Neuronal stem cell (in vitro differentiated cells): ENCODE results near the gene CDK11B.

ENCODE experiments used
- DNase-seq: peaks from one replicate; pipeline ENCODE4 v3.0.0-alpha.2; 2013; ENCODE audit warnings: low spot score
- H2AFZ ChIP-seq: one replicate; pipeline ENCODE4 v1.6.1; 2013; ENCODE audit warnings: mild to moderate bottlenecking, low read length, inconsistent platforms
- H2AK5ac ChIP-seq: 2 replicates; pipeline ENCODE4 v1.6.1; 2013; ENCODE audit warnings: low read depth, mild to moderate bottlenecking, inconsistent platforms, low read length, moderate library complexity, mixed read lengths
- H2BK120ac ChIP-seq: 2 replicates; pipeline ENCODE4 v1.6.1; 2013; ENCODE audit warnings: low read depth, mild to moderate bottlenecking, inconsistent platforms, low read length, moderate library complexity, mixed read lengths
- H2BK12ac ChIP-seq: one replicate; pipeline ENCODE4 v1.6.1; 2013; ENCODE audit warnings: low read length, inconsistent platforms
- H2BK15ac ChIP-seq: 2 replicates; pipeline ENCODE4 v1.6.1; 2013; ENCODE audit warnings: mild to moderate bottlenecking, low read length, inconsistent platforms, mixed read lengths
- H2BK5ac ChIP-seq: one replicate; pipeline ENCODE4 v1.6.1; 2013; ENCODE audit warnings: inconsistent platforms, mild to moderate bottlenecking, low read length, moderate library complexity
- H3K14ac ChIP-seq: one replicate; pipeline ENCODE4 v1.6.1; 2013; ENCODE audit warnings: low read length, inconsistent platforms
- H3K18ac ChIP-seq: 2 replicates; pipeline ENCODE4 v1.6.1; 2013; ENCODE audit warnings: low read length, inconsistent platforms
- H3K23ac ChIP-seq: 2 replicates; pipeline ENCODE4 v1.6.1; 2013; ENCODE audit warnings: low read depth, mild to moderate bottlenecking, mixed read lengths, low read length, inconsistent platforms; ENCODE audit not compliant: poor library complexity
- H3K27ac ChIP-seq: replicated peaks from 3 replicates; pipeline ENCODE4 v1.5.1; 2013; ENCODE audit warnings: low read length, inconsistent platforms
- H3K27me3 ChIP-seq, 3 experiments: 2 replicates each; pipeline ENCODE4 v1.6.1; 2013; ENCODE audit warnings: low read length in 3 of 3, mild to moderate bottlenecking in 2 of 3, inconsistent platforms in 1 of 3, low read depth in 1 of 3, mixed read lengths in 1 of 3, moderate library complexity in 1 of 3; ENCODE audit not compliant: control insufficient read depth in 3 of 3, insufficient read depth in 3 of 3
- H3K36me3 ChIP-seq, 2 donors: replicated peaks in 1 of 2; 2 replicates each; pipeline ENCODE4 v1.6.1; 2013; ENCODE audit warnings: low read length in 2 of 2; ENCODE audit not compliant: control insufficient read depth in 2 of 2, insufficient read depth in 2 of 2
- H3K4ac ChIP-seq: 2 replicates; pipeline ENCODE4 v1.6.1; 2013; ENCODE audit warnings: inconsistent platforms, mild to moderate bottlenecking, low read length, moderate library complexity
- H3K4me1 ChIP-seq, 2 donors: 1 replicate in 1 of 2; 2 replicates in 1 of 2; pipeline ENCODE4 v1.6.1; 2013; ENCODE audit warnings: low read length in 2 of 2, low read depth in 1 of 2; ENCODE audit not compliant: control insufficient read depth in 2 of 2, insufficient read depth in 1 of 2
- H3K4me2 ChIP-seq: one replicate; pipeline ENCODE4 v1.6.1; 2013; ENCODE audit warnings: mild to moderate bottlenecking, low read length, inconsistent platforms; ENCODE audit not compliant: insufficient read depth, poor library complexity, severe bottlenecking
- H3K4me3 ChIP-seq, 2 donors: 2 replicates each; pipeline ENCODE4 v1.5.1; 2013; ENCODE audit warnings: low read length in 2 of 2, mild to moderate bottlenecking in 2 of 2, inconsistent platforms in 1 of 2, moderate library complexity in 1 of 2
- H3K79me1 ChIP-seq: one replicate; pipeline ENCODE4 v1.6.1; 2013; ENCODE audit warnings: low read depth, mild to moderate bottlenecking, inconsistent platforms, low read length, moderate library complexity
- H3K9ac ChIP-seq: one replicate; pipeline ENCODE4 v1.6.1; 2013; ENCODE audit warnings: mild to moderate bottlenecking, low read depth, low read length, inconsistent platforms; ENCODE audit not compliant: poor library complexity
- H3K9me3 ChIP-seq, 2 donors: replicated peaks in 1 of 2; 2 replicates each; pipeline versions ENCODE3 to v1.6.1; 2013; ENCODE audit warnings: low read length in 2 of 2, mild to moderate bottlenecking in 2 of 2, inconsistent platforms in 1 of 2, low read depth in 1 of 2, mixed read lengths in 1 of 2, moderate library complexity in 1 of 2; ENCODE audit not compliant: control insufficient read depth in 2 of 2, insufficient read depth in 1 of 2
- H4K8ac ChIP-seq: one replicate; pipeline ENCODE4 v1.6.1; 2013; ENCODE audit warnings: low read depth, mild to moderate bottlenecking, inconsistent platforms, low read length, moderate library complexity
- H4K91ac ChIP-seq: one replicate; pipeline ENCODE4 v1.6.1; 2013; ENCODE audit warnings: low read length, low read depth, mild to moderate bottlenecking, inconsistent platforms; ENCODE audit not compliant: poor library complexity
- WGBS, 2 donors: extraction: QIAGEN DNeasy Blood & Tissue Kit; methylation state at CpG; one replicate each; pipeline ENCODE4 v1.1.7; 2013; ENCODE audit warnings: missing lambda C conversion rate in 2 of 2, mixed read lengths in 1 of 2; ENCODE audit not compliant: insufficient read length in 2 of 2, insufficient replicate concordance in 1 of 2; ENCODE audit errors: extremely low coverage in 2 of 2; 5-methylcytosine and 5-hydroxymethylcytosine counted together

Gene CDK11B

DNA sequence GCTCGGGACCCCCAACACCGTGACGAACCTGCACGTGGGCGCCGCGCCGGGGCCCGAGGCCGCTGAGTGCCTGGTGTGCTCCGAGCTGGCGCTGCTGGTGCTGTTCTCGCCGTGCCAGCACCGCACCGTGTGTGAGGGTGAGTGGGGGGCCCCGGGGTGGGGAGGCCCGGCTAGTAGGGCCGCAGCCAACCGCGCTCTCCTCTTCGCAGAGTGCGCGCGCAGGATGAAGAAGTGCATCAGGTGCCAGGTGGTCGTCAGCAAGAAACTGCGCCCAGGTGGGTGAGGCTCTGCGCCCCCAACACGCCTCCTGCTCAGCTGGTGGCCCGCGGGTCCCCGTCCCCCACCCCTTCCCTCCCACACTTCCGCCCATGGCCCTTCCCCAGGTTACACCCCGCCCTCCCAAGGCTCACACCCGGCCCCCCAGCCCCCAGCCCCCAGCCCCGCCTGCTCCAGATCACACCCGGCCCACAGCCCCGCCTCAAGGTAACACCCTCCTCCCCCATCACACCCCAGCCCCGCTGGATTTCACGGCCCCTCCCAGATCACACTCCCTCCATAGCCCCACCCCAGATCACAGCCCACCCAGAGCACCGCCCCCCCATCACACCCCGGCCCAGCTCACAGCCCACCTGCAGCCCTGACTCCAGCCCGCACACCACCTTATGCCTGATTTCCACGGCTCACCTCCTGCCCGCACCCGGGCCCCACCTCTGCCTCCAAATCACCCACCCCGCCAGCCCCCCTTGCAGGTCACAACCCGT is 29.2 kb downstream of the CDK11B start:
- peaks cover 0 to 39% (median 18%) of the 10 kb centered on the region in 3 experiments for H3K27me3 ChIP-seq
- no peaks in the 10 kb centered on the region for H3K9me3 ChIP-seq
- no peaks in the 10 kb centered on the region for H3K4me1 ChIP-seq
- no peak overlapping the region for H3K4me3 ChIP-seq
- no peak overlapping the region for H3K27ac ChIP-seq
- H2BK12ac ChIP-seq, result no peak overlapping the region
- no CpG with 5 or more reads among the region's 48 CpGs for WGBS, 2 donors
- peak overlapping the region; percentile 17 for H4K8ac ChIP-seq
- H2BK120ac ChIP-seq, result no peak overlapping the region
- peak overlapping the region; percentile 75 for H2BK15ac ChIP-seq
- H2AK5ac ChIP-seq, result peak overlapping the region; percentile 70
- peak overlapping the region; percentile 14 for H3K4me2 ChIP-seq
- H3K18ac ChIP-seq, result peak overlapping the region; percentile 83
- H3K79me1 ChIP-seq, result peaks cover 3% of the 10 kb centered on the region
- H4K91ac ChIP-seq, result no peak overlapping the region
- DNase-seq, result no peak
- H3K23ac ChIP-seq, result peak overlapping the region; percentile 85
- H2BK5ac ChIP-seq, result no peak overlapping the region
- H3K36me3 ChIP-seq, result peaks cover 0 to 4% of the 10 kb centered on the region in 2 donors
- H3K9ac ChIP-seq, result peak overlapping the region; percentile 44
- H2AFZ ChIP-seq, result no peak overlapping the region
- H3K4ac ChIP-seq, result no peak overlapping the region
- no peak overlapping the region for H3K14ac ChIP-seq

DNA sequence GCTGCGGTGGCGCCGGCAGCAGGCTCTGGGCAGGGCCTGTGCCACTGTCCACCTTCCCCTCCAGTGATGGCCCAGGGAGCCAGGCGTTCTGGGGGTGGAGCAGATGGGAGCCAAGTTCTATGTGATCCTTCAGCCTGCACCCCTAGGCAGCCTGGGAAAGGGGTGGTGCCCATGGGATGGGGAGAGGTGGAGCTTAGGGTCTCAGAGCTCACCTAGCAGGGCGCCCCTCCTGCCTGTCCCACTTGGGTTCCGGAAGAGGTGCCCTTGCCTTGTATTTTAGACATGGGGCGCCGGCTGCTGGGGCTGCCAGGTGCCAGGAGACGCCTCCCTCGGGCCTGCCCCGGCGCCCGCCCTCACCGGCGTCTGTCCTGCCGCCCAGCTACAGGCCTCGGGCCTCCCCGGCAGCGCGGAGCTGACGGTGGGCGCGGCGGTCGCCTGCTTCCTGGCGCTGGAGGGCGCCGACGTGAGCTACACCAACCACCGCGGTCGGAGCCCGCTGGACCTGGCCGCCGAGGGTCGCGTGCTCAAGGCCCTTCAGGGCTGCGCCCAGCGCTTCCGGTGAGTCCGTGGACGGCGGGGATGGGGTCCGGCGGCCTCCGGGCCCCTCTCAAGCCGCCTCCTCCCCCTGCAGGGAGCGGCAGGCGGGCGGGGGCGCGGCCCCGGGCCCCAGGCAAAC is 29.9 kb downstream of the CDK11B start:
- Histone ChIP-seq H3K18ac (peak overlapping the region; percentile 83), H3K14ac (peak overlapping the region; percentile 89), H3K27me3 (peaks cover 0 to 39% (median 18%) of the 10 kb centered on the region in 3 experiments), H2AK5ac (peak overlapping the region; percentile 84), H3K4ac (peak overlapping the region; percentile 23), H3K9ac (no peak overlapping the region), H3K4me3 (no peak overlapping the region), H4K91ac (no peak overlapping the region), H3K79me1 (peaks cover 3% of the 10 kb centered on the region), H3K27ac (no peak overlapping the region), H2BK12ac (no peak overlapping the region), H3K23ac (peak overlapping the region; percentile 85), H2AFZ (no peak overlapping the region), H2BK120ac (no peak overlapping the region), H2BK5ac (no peak overlapping the region), H2BK15ac (no peak overlapping the region), H3K9me3 (no peaks in the 10 kb centered on the region), H3K4me2 (peak overlapping the region; percentile 14), H4K8ac (peak overlapping the region; percentile 17), H3K4me1 (no peaks in the 10 kb centered on the region), H3K36me3 (peaks cover 0 to 4% of the 10 kb centered on the region in 2 donors)
- no peak for DNase-seq
- no CpG with 5 or more reads among the region's 53 CpGs for WGBS, 2 donors

DNA sequence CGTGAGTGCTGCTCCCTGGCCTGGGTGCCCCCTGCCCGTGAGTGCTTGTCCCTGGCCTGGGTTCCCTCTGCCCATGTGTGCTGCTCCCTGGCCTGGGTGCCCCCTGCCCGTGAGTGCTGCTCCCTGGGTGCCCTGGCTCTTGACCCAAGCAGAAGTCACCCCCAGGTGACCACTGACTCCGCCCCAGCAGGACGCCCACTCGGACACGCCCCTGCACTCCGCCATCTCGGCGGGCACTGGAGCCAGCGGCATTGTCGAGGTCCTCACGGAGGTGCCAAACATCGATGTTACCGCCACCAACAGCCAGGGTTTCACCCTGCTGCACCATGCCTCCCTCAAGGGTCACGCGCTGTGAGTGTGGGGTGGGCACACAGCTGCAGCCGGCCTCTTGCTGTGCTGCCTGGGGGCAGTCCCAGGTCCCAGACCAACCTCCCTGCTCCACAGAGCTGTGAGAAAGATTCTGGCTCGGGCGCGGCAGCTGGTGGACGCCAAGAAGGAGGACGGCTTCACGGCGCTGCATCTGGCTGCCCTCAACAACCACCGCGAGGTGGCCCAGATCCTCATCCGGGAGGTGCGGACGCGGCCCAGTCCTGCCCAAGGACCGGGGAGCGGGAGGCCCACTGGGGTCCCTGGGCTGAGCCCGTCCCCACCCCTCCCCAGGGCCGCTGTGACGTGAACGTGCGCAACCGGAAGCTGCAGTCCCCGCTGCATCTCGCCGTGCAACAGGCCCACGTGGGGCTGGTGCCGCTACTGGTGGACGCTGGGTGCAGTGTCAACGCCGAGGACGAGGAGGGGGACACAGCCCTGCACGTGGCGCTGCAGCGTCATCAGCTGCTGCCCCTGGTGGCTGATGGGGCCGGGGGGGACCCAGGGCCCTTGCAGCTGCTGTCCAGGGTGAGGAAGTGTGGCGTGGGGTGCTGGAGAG is 30.7 kb downstream of the CDK11B start:
- H4K8ac ChIP-seq, result no peak overlapping the region
- H2BK120ac ChIP-seq, result no peak overlapping the region
- H3K4me3 ChIP-seq, result peak overlapping the region in 1 of 2 donors; percentile 34
- H3K4ac ChIP-seq, result peak overlapping the region; percentile 23
- peaks cover 0 to 39% (median 18%) of the 10 kb centered on the region in 3 experiments for H3K27me3 ChIP-seq
- H3K9me3 ChIP-seq, result no peaks in the 10 kb centered on the region
- H2AFZ ChIP-seq, result no peak overlapping the region
- WGBS, 2 donors, result no CpG with 5 or more reads among the region's 53 CpGs
- no peak overlapping the region for H3K9ac ChIP-seq
- H3K23ac ChIP-seq, result peak overlapping the region; percentile 65
- peaks cover 3% of the 10 kb centered on the region for H3K79me1 ChIP-seq
- no peak overlapping the region for H3K27ac ChIP-seq
- no peak overlapping the region for H4K91ac ChIP-seq
- H3K14ac ChIP-seq, result peak overlapping the region; percentile 89
- no peaks in the 10 kb centered on the region for H3K4me1 ChIP-seq
- no peak overlapping the region for H3K4me2 ChIP-seq
- no peak overlapping the region for H2BK15ac ChIP-seq
- peak overlapping the region; percentile 84 for H2AK5ac ChIP-seq
- H2BK12ac ChIP-seq, result peak overlapping the region; percentile 73
- no peak overlapping the region for H2BK5ac ChIP-seq
- no peak for DNase-seq
- H3K36me3 ChIP-seq, result peaks cover 0 to 4% of the 10 kb centered on the region in 2 donors
- H3K18ac ChIP-seq, result peak overlapping the region; percentile 57
